ENCODE data around the gene ERCC3.
"Not testable (repeated sequence)": the region's sequence is repeated elsewhere in the genome, so short reads cannot be mapped to it uniquely, and the experiment has no call there.

The ERCC3 gene

DNA sequence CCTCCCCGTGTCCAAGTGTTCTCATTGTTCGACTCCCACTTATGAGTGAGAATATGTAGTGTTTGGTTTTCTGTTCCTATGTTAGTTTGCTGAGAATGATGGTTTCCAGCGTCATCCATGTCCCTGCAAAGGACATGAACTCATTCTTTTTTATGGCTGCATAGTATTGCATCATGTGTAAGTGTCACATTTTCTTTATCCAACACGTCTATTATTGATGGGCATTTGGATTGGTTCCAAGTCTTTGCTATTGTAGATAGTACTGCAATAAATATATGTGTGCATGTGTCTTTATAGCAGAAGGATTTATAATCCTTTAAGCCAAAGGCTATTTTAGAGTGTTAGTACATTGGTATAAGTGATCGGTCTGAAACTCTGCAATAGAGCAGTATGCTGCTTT is 69.8 kb downstream of the ERCC3 start:
- not testable (repeated sequence) for DNase-seq

DNA sequence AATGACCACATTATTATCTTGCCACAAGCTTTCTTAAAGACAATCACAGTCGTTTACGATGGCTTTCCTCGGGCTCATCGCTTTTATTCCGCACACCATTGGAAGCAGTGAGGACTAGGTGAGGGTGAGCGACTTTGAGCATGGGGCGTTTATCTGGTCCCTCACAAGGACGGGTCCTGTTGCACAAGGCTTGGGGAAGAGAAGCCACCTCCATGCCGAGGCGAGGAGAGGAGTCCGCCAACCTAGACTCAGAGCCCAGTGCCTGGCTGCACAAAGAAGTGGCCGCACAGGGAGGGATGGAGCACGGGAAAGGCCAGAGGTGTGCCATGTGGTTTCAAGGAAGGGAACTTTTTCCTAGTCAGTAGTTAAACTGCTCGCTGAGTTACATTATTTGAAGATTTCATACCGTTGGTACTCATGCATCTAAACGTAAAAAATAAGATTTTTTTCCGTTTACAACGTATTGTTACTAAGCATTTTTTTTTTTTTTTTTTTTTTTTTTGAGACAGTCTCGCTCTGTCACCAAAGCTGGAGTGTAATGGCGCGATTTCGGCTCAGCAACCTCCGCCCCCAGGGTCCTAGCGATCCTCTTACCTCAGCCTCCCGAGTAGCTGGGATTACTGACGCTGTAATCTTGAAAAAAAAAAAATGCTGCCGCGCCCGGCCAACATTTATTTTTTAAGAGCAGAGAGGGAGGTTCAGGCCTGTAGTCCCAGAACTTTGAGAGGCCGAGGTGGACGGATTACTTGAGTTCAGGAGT is 73.0 kb downstream of the ERCC3 start:
- DNase-seq = peak in 1 of 2 donors; percentile 9

DNA sequence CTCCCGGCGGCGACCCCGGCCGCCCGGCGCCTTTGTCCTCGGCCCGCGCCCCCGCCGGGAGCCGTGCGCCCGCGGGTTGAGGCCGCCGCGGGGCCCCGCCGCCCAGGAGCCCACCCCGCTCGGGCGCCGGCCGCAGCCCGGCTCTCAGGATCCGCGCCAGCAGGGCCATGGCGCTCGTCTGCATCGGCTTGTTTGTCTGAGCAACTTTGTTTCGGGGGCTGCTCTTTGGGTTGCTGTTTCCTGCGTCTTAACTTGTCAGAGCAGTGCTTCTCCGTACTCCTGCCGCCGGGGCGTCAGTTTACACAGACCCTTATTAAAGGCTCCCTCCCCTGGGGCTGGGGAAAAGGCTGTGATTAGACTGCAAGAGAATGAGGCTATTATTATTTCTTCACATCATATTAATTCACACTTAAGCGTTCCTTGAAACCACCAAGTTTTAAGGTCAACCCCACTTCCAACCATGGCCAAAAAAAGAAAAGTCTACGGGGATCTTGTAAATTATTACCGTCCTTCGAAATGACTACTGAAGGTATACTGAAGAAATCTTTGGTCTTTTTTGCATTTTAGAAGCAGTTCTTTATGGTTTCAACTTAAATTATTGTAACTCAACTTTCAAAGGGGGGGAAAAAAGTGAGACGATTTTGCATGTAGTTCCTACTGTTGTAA is 73.7 kb downstream of the ERCC3 start, which contains the start of gene CYP27C1:
Gene CYP27C1 (minus strand): TSS at position 198 of the 666 bp plus-strand sequence. CDS start 29 bp downstream, at position 169.
- peak in 1 of 2 donors; percentile 24 for DNase-seq

DNA sequence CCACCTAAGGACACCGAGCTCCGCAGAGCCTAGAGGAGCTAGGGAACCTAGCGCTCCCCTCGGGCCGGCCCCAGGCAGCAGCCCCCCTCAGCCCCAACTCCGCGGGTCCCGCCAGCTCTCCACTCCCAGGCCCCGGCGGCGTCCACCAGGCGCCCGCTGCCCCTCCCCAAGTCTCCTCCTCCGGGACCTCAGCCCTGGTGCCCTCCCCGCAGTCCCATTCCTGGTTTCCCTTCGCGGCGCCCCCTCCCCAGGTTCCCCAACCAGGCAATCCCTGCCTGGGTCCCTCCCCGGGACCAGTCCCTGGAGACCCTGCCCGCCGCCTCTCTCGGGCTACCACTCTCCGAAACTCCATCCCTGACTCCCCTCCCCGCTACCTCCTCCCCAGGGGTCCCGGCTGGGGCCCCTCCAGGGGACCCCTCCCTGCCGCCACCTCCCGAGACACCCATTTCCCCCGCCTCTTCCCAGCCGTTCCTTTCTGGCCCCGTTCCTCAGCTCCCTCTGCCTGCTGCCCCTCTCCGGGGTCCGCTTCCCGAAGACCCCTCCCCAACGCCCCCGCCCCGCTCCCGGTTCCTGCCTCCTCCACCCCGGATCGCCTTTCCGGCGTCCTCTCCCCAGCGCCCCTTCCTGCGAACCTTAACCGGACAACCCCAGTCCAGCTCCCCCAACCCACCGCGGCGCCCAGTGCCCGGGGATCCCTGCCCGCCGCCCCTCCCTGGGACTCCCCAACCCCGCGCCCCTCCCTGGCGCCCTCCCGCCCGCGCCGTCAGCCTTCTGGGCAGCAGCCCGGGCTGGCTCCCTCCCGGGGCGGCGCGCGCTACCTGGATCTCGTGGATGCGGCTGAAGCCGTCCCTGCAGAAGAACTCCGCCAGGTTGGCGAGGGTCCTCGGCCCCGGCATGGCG is 74.5 kb downstream of the ERCC3 start:
- peak in 1 of 2 donors; percentile 36 for DNase-seq

DNA sequence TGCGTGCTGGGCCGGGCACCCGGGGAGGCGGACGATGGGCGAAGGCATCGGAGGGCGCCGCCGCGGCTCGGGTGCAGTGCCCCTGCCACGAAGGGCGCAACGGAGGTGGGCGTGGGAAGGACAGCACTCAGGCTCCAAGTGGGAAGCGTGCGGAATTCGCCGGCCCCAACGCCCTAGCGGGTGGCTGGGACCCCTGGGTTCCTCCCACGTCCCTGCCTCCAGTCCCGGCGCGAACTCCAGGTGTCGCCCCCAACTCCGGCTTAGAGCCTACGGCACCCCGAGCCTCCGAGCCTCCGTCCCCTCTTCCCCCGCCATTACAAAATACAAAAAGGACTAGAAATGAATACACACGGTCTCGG is 75.2 kb downstream of the ERCC3 start:
- DNase-seq = peak in 1 of 2 donors; percentile 10

DNA sequence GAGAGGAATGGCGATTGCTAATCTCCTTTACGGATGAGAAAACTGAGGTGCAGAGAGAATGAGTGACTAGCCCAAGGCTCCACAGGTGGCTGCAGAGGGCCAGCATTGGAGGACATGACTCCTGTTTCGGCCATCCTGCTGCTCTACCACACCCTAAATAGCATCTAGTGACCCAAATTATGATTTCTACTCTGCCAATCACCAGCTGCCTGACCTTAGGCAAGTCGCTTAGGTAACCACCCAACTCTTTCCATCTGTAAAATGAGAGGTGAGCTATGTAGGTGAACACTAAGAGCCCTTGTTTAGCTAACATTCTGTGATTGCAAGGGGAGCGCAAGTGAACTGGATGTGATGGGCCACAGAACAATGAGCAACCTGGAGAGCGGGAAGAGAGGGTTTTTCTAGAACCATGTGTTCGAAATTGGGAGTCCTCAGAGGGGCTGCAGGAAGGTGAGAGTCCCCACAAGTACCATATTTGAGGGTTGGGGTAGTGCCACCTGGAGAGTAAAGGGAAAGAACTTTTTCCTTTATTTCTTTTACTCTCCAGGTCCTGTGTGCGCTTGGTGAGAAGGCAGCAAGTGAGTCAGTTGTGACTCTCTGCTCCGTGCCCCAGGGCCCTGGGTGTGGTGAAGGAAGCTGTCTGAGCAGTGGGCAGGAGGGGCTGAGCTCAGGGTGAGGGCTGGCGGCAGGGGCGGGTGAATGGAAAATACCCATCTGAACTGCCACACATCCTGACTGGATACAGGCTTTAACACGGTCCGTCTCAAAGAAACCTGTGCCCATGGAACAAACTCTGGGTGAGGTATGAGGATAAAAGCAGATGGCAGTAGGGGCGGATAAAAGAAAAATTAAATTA is 76.2 kb downstream of the ERCC3 start:
- DNase-seq = peak in 1 of 2 donors; percentile 22

DNA sequence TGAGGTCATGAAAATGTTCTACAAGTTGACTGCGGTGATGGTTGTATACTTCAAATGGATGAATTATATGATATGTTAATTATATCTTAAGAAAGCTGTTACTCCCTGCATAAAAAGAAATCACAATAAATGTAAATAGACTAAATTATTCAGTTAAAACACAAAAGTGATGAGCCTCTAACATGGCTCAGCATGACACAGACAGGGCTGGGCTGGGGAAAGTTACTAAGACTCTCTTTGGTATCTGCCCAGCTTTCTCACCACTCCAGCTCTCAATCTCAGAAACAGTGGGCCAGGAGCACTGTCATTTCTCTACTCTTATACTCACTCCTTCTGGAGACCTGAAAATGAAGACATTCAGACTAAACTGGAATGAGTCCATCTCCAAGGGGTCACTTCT is 77.4 kb downstream of the ERCC3 start:
- DNase-seq = no peak

DNA sequence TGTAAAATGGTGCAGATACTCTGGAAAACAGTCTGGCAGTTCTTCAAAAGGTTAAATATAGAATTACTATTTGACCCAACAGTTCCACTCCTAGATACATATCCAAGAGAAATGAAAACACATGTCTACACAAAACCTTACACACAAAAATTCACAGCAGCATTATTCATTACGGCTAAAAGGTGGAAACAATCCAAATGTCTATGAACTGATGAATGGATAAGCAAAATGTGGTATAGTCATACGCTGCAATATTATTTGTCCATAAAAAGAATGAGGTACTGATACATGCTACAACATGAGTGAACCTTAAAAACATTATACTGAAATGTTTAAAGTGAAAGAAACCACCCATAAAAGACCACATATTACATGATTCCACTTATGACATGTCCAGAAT is 77.8 kb downstream of the ERCC3 start:
- DNase-seq = no peak

DNA sequence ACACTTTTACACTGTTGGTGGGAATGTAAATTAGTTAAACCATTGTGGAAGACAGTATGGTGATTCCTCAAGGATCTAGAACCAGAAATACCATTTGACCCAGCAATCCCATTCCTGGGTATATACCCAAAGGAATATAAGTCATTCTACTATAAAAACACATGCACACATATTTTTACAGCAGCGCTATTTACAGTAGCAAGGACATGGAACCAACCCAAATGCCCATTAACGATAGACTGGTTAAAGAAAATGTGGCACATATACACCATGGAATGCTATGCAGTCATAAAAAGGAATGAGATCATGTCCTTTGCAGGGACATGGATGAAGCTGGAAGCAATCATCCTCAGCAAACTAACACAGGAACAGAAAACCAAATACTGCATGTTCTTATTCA is 79.7 kb downstream of the ERCC3 start:
- DNase-seq = not testable (repeated sequence)

DNA sequence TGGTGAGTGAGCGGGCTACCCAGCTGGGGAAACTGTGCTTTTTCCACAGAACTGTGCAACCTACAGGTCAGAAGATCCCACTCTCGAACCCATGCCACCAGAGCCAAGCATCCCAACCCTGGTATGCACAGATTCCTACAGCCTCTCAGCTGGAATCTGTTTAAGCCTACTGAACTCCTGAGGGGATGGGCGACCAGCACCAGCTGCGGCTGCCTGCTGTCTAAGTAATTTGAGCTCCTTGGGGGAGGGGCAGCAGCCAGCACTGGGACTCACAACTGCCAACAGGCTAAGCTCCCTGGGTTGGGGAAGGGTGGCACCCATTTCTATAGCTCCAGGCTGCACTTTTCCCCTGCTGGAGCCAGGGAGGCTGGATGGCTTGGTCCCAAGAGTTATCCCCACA is 85.6 kb downstream of the ERCC3 start:
- DNase-seq = no peak
